Parathyroid adenoma (tissue), 2 donors: ENCODE results near the gene ANTXR1.

Experiments used
- H2AFZ ChIP-seq: fragments of 300-600 bp; sonication (generic); one replicate; pipeline ENCODE4 v1.7.0; 2017; ENCODE audit warnings: antibody characterized with exemption, mild to moderate bottlenecking
- H3K27ac ChIP-seq: fragments of 300-600 bp; sonication (generic); one replicate; pipeline ENCODE4 v1.7.0; 2017
- H3K27me3 ChIP-seq: fragments of 300-600 bp; sonication (generic); one replicate; pipeline ENCODE4 v1.7.0; 2017; ENCODE audit warnings: low read length; ENCODE audit not compliant: control insufficient read depth, insufficient read depth
- H3K36me3 ChIP-seq: fragments of 300-600 bp; sonication (generic); one replicate; pipeline ENCODE4 v1.7.0; 2017; ENCODE audit warnings: low read length; ENCODE audit not compliant: control insufficient read depth, insufficient read depth
- H3K4me1 ChIP-seq: fragments of 300-600 bp; sonication (generic); one replicate; pipeline ENCODE4 v1.7.0; 2017; ENCODE audit warnings: control low read depth
- H3K4me2 ChIP-seq: fragments of 300-600 bp; sonication (generic); one replicate; pipeline ENCODE4 v1.7.0; 2017; ENCODE audit warnings: low read length
- H3K4me3 ChIP-seq: fragments of 300-600 bp; sonication (generic); one replicate; pipeline ENCODE4 v1.7.0; 2017; ENCODE audit warnings: low read depth, low read length
- H3K79me2 ChIP-seq: fragments of 300-600 bp; sonication (generic); one replicate; pipeline ENCODE4 v1.7.0; 2017; ENCODE audit warnings: control low read depth
- H3K9ac ChIP-seq: fragments of 300-600 bp; sonication (generic); one replicate; pipeline ENCODE4 v1.7.0; 2017; ENCODE audit warnings: mild to moderate bottlenecking
- H3K9me3 ChIP-seq: fragments of 300-600 bp; sonication (generic); one replicate; pipeline ENCODE4 v1.7.0; 2017; ENCODE audit warnings: low read length; ENCODE audit not compliant: control insufficient read depth
- CTCF ChIP-seq: fragments of 300-600 bp; sonication (generic); IDR thresholded peaks from one replicate; pipeline ENCODE4 v1.7.0; 2017; ENCODE audit warnings: antibody characterized with exemption, mild to moderate bottlenecking
- donor health status: primary hyperparathyroidism.

Gene ANTXR1

GRCh38 chr2:69211048-69211447, 198.1 kb downstream of the ANTXR1 start:
- no peak for TF ChIP-seq CTCF
- Histone ChIP-seq H3K4me3 (no peak overlapping the region), H3K27me3 (no peaks in the 10 kb centered on the region), H3K36me3 (no peaks in the 10 kb centered on the region), H3K4me2 (no peak overlapping the region), H2AFZ (no peak overlapping the region), H3K4me1 (peaks cover 11% of the 10 kb centered on the region), H3K9me3 (no peaks in the 10 kb centered on the region), H3K9ac (no peak overlapping the region), H3K27ac (no peak overlapping the region), H3K79me2 (no peaks in the 10 kb centered on the region)

- Histone ChIP-seq H3K27me3 (no peaks in the 10 kb centered on the region), H3K9ac (no peak overlapping the region), H3K79me2 (no peaks in the 10 kb centered on the region), H3K36me3 (no peaks in the 10 kb centered on the region), H3K9me3 (no peaks in the 10 kb centered on the region), H3K4me2 (no peak overlapping the region), H3K4me1 (peaks cover 17% of the 10 kb centered on the region), H3K4me3 (no peak overlapping the region), H3K27ac (no peak overlapping the region), H2AFZ (no peak overlapping the region)
- TF ChIP-seq CTCF: no peak
Measured at GRCh38 chr2:69211686-69212085, 198.7 kb downstream of the ANTXR1 start.

GRCh38 chr2:69212238-69213028, 199.5 kb downstream of the ANTXR1 start:
- Histone ChIP-seq H3K4me2 (no peak overlapping the region), H3K79me2 (no peaks in the 10 kb centered on the region), H3K9me3 (no peaks in the 10 kb centered on the region), H3K27me3 (no peaks in the 10 kb centered on the region), H3K36me3 (no peaks in the 10 kb centered on the region), H2AFZ (no peak overlapping the region), H3K4me3 (no peak overlapping the region), H3K27ac (no peak overlapping the region), H3K9ac (no peak overlapping the region), H3K4me1 (peaks cover 25% of the 10 kb centered on the region)
- no peak for TF ChIP-seq CTCF

GRCh38 chr2:69213201-69213600, 200.2 kb downstream of the ANTXR1 start:
- Histone ChIP-seq H3K27ac (no peak overlapping the region), H2AFZ (no peak overlapping the region), H3K4me3 (no peak overlapping the region), H3K9me3 (no peaks in the 10 kb centered on the region), H3K9ac (no peak overlapping the region), H3K4me1 (peaks cover 31% of the 10 kb centered on the region), H3K36me3 (no peaks in the 10 kb centered on the region), H3K4me2 (no peak overlapping the region), H3K27me3 (no peaks in the 10 kb centered on the region), H3K79me2 (no peaks in the 10 kb centered on the region)
- no peak for TF ChIP-seq CTCF

- Histone ChIP-seq H3K27me3 (no peaks in the 10 kb centered on the region), H3K27ac (no peak overlapping the region), H2AFZ (no peak overlapping the region), H3K9ac (no peak overlapping the region), H3K4me1 (peaks cover 31% of the 10 kb centered on the region), H3K4me2 (no peak overlapping the region), H3K4me3 (no peak overlapping the region), H3K36me3 (no peaks in the 10 kb centered on the region), H3K79me2 (no peaks in the 10 kb centered on the region), H3K9me3 (no peaks in the 10 kb centered on the region)
- TF ChIP-seq CTCF: no peak
Measured at GRCh38 chr2:69213782-69214181, 200.8 kb downstream of the ANTXR1 start.
